ENCODE data around the gene CD200. TPM values are rescaled to one million over a fixed set of nuclear protein-coding genes. Genes with fewer than 3 reads are reported as not detected.
A peak's percentile ranks its signal among the peaks of the same experiment; 100 is the strongest.

The CD200 gene
- total and polyA plus RNA-seq, 10 of the 15 experiments (the other 5 are each of a cell fraction or from before 2014, with no cell fraction given) = 21.2 to 84.3 (median 33.2) TPM

- no peak for TF ChIP-seq JUNB (IDR thresholded peaks at IDR 0.05)
- no peak for TF ChIP-seq NKRF (conservative IDR thresholded peaks at IDR 0.05)
- no peak for TF ChIP-seq ZNF217 (IDR thresholded peaks at IDR 0.05)
- TF ChIP-seq CEBPB (IDR thresholded peaks at IDR 0.05; ENCODE audit: borderline replicate concordance in 1 of 2, low read depth in 2 of 2, low read length in 2 of 2) = no peak
- no peak for TF ChIP-seq POLR2AphosphoS2 (IDR thresholded peaks at IDR 0.05; ENCODE audit: low read depth, low read length)
- no peak for TF ChIP-seq NFYA (IDR thresholded peaks at IDR 0.05; ENCODE audit: borderline replicate concordance, low read depth, low read length)
- TF ChIP-seq ZBTB4 (CRISPR knock-in tag; IDR thresholded peaks at IDR 0.05) = no peak
- TF ChIP-seq POLR2AphosphoS5 (IDR thresholded peaks at IDR 0.05; ENCODE audit: low read length) = no peak
- TF ChIP-seq STAT3 (IDR thresholded peaks at IDR 0.05; ENCODE audit: low read depth, low read length) = no peak
- TF ChIP-seq MXI1 (IDR thresholded peaks at IDR 0.05; ENCODE audit: low read depth, low read length) = no peak
- TF ChIP-seq RCOR1 (conservative IDR thresholded peaks at IDR 0.05; ENCODE audit: low read depth, low read length) = no peak
- TF ChIP-seq HDAC2 (IDR thresholded peaks at IDR 0.05) = no peak
- no peak for TF ChIP-seq E4F1 (IDR thresholded peaks at IDR 0.05; ENCODE audit: borderline replicate concordance, partially characterized antibody)
- TF ChIP-seq NFIC (IDR thresholded peaks at IDR 0.05; ENCODE audit: low read depth, low read length) = no peak
- TF ChIP-seq YBX1 (IDR thresholded peaks at IDR 0.05) = no peak
- no peak for TF ChIP-seq ZNF622 (IDR thresholded peaks at IDR 0.05)
- no peak for TF ChIP-seq ASH2L (IDR thresholded peaks at IDR 0.05; ENCODE audit: borderline replicate concordance, low read depth)
- TF ChIP-seq LARP7 (IDR thresholded peaks at IDR 0.05) = no peak
- TF ChIP-seq SMC3 (IDR thresholded peaks at IDR 0.05; ENCODE audit: borderline replicate concordance, low read length) = peak; percentile 98
- TF ChIP-seq NFXL1 (IDR thresholded peaks at IDR 0.05; ENCODE audit: borderline replicate concordance) = no peak
- no peak for TF ChIP-seq ZZZ3 (IDR thresholded peaks at IDR 0.05; ENCODE audit: control insufficient read depth, insufficient read length, low read depth)
- no peak for TF ChIP-seq USF1 (IDR thresholded peaks at IDR 0.05; ENCODE audit: borderline replicate concordance, extremely low read length, insufficient read depth, low read depth, low read length)
- TF ChIP-seq GATAD2B (conservative IDR thresholded peaks at IDR 0.05; ENCODE audit: low read depth) = no peak
- no peak for TF ChIP-seq RBBP5 (conservative IDR thresholded peaks at IDR 0.05)
Measured at GRCh38 chr3:112327371-112327951, 5.5 kb upstream of the CD200 start (continued).

Measured in GM12878 (cell line).